HEK293T (cell line): ENCODE measurements around the gene GSTM1.

Experiments used
- CTBP1 ChIP-seq: fragments of 450-650 bp; IDR thresholded peaks from 2 replicates; pipeline ENCODE4 v1.6.1; 2016; ENCODE audit warnings: borderline replicate concordance
- ELF4 ChIP-seq: fragments of 450-650 bp; IDR thresholded peaks from 2 replicates; pipeline ENCODE4 v1.6.1; 2017; ENCODE audit warnings: antibody characterized with exemption
- FOXA1 ChIP-seq: fragments of 450-650 bp; IDR thresholded peaks from 2 replicates; pipeline ENCODE4 v1.6.1; 2016; ENCODE audit warnings: mild to moderate bottlenecking
- HDGF ChIP-seq: fragments of 450-650 bp; IDR thresholded peaks from 2 replicates; pipeline ENCODE4 v1.6.1; 2017; ENCODE audit warnings: antibody characterized with exemption, borderline replicate concordance
- LEF1 ChIP-seq: fragments of 450-650 bp; IDR thresholded peaks from 2 replicates; pipeline ENCODE4 v1.6.1; 2017; ENCODE audit warnings: mild to moderate bottlenecking, borderline replicate concordance
- SP1 ChIP-seq: fragments of 450-650 bp; IDR thresholded peaks from 2 replicates; pipeline ENCODE4 v1.6.1; 2017
- SUZ12 ChIP-seq: fragments of 450-650 bp; IDR thresholded peaks from 2 replicates; pipeline ENCODE4 v1.6.1; 2016; ENCODE audit warnings: mild to moderate bottlenecking

GRCh38 chr1:109657395-109657794 is 30.2 kb upstream of the GSTM1 start:
- TF ChIP-seq FOXA1 (no peak), SUZ12 (no peak), SP1 (no peak), LEF1 (no peak), ELF4 (no peak), HDGF (no peak), CTBP1 (no peak)
